Left lung (tissue), 14 donors: Measurements from ENCODE around the gene GNAL. TPM values are rescaled to one million over a fixed set of nuclear protein-coding genes. Genes with fewer than 3 reads are reported as not detected.
"Not testable (repeated sequence)": the region's sequence is repeated elsewhere in the genome, so short reads cannot be mapped to it uniquely, and the experiment has no call there.

Experiments
- ATAC-seq: fragments of 200-7000 bp; cut with Tn5 transposase; one replicate; pipeline ENCODE4 v1.9.1; 2020; ENCODE audit warnings: moderate library complexity
- DNase-seq, 4 donors: peaks; one replicate each; pipeline ENCODE4 v3.0.0-alpha.2; 2013 to 2020
- H3K27ac ChIP-seq, 2 donors: fragments of 200-600 bp; sonication (generic) in 1 of 2; one replicate each; pipeline versions ENCODE4 v1.5.0 to v1.8.0; 2020 to 2021
- H3K27me3 ChIP-seq, 2 donors: fragments of 200-600 bp; sonication (generic) in 1 of 2; one replicate each; pipeline versions ENCODE4 v1.5.0 to v1.8.0; 2020 to 2021
- H3K36me3 ChIP-seq, 2 donors: fragments of 200-600 bp; sonication (generic) in 1 of 2; one replicate each; pipeline versions ENCODE4 v1.5.0 to v1.8.0; 2020 to 2021
- H3K4me1 ChIP-seq, 2 donors: fragments of 200-600 bp; one replicate each; pipeline ENCODE4 v1.8.0; 2021
- H3K4me3 ChIP-seq, 2 donors: fragments of 200-600 bp; sonication (generic) in 1 of 2; one replicate each; pipeline versions ENCODE4 v1.5.0 to v1.8.0; 2020 to 2021; ENCODE audit warnings: mild to moderate bottlenecking in 1 of 2
- H3K9me3 ChIP-seq, 2 donors: fragments of 200-600 bp; sonication (generic) in 1 of 2; one replicate each; pipeline versions ENCODE4 v1.5.0 to v1.8.0; 2020 to 2021
- CTCF ChIP-seq, 2 donors: fragments of 200-600 bp; sonication (generic) in 1 of 2; IDR thresholded peaks; one replicate each; pipeline versions ENCODE4 v1.5.0 to v1.8.0; 2021; ENCODE audit warnings: antibody characterized with exemption in 2 of 2
- intact Hi-C, 2 donors: fragments of 100-400 bp; cut with DNase I; formaldehyde crosslinking; loops; one replicate each; pipeline versions ENCODE4 v1.11.2 to v1.14.2; 2022
- long read RNA-seq, 12 donors: library from polyadenylated mRNA in 2 of 12; unstranded in 2 of 12; transcript quantifications; one replicate each; pipeline ENCODE4 v2.0.0 and lab custom pipeline, GENCODE V29; 2019 to 2026
- polyA plus RNA-seq, 6 donors: library from polyadenylated mRNA; unstranded; fragments of 120-200 nt; gene quantifications; one replicate each; pipeline ENCODE4 v1.2.1, GENCODE V29; 2013; ENCODE audit not compliant: insufficient read length in 6 of 6
- total RNA-seq, 2 donors: library from RNA; stranded (reverse); fragmentation: NEBNext Ultra II Directional; extraction: Animal tissue kit (Norgen Biotek cat#: 25700); gene quantifications; one replicate each; pipeline ENCODE4 v1.2.1, GENCODE V29; 2021
- donor health status: DM: no; HTN: yes; CAD: no.
- donor health status: DM: no; HTN: no; CAD: no.

Gene GNAL
- total RNA-seq (1 to 10 TPM; 1.8 to 5.7 TPM), polyA plus RNA-seq (1 to 10 TPM; 2.3 to 3.5 (median 2.8) TPM)
- long read RNA-seq, donor 1: 0 reads
- long read RNA-seq, donor 2, full-length matches to known transcripts: 1 of 12 reads
- long read RNA-seq, donor 2, partial matches to known transcripts: 11 of 12 reads
- long read RNA-seq, donor 2, other reads (novel, unspliced or antisense): 0 of 12 reads
- long read RNA-seq, donor 3: 0 reads
- long read RNA-seq, donor 4, partial matches to known transcripts: 0 of 2 reads
- long read RNA-seq, donor 4, other reads (novel, unspliced or antisense): 2 of 2 reads
- long read RNA-seq, donor 5: 0 reads
- long read RNA-seq, donor 6: 0 reads
- long read RNA-seq, donor 7: 0 reads
- long read RNA-seq, donor 8: 0 reads
- long read RNA-seq, donor 9: 0 reads
- long read RNA-seq, donor 10: 0 reads
- long read RNA-seq, donor 11: 0 reads
- long read RNA-seq, donor 12, partial matches to known transcripts: 5 of 5 reads
- long read RNA-seq, donor 12, other reads (novel, unspliced or antisense): 0 of 5 reads

DNA sequence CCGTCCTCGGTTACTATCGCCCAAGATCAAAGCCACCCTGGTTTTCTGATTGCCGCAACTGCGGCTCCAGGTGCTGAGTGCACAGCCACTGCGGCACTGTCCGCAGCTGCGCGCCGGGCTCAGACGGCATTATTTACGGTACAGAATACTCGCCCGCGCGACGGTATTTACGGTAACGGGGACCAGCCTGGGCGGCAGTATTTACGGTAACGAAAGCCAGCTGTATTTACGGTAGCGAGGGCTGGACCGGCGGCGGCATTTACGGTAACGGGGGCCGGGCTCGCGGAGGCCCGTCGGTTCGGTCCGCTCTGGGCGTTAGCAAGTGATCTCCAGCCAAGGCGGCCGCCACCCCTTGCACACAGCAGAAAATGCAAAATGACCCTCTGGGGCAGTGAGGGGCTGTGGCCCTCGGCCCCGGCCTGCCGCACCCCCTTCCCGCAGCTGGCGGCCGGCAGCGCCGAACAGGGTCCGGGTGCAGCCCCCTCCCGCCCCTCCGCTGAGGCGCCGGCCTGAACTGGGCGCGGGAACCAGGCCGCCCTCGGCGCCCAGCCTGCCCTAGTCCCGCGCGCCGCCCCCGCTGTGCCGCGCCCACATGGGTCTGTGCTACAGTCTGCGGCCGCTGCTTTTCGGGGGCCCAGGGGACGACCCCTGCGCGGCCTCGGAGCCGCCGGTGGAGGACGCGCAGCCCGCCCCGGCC is at the start of gene GNAL:
GNAL (plus strand) TSS at position 293 of the 697 bp plus-strand sequence; CDS start at position 593, 300 bp downstream.
- H3K36me3 ChIP-seq: no peaks in the 10 kb centered on the region
- DNase-seq (peak; percentile 72 to 89 (median 80)), ATAC-seq (peak; percentile 99)
- peaks cover 12 to 65% of the 10 kb centered on the region in 2 donors for H3K27me3 ChIP-seq
- peak within 1 kb of the TSS; percentile 37 to 52 for H3K4me3 ChIP-seq
- H3K27ac ChIP-seq: peak within 1 kb of the TSS in 1 of 2 donors; percentile 21
- intact Hi-C loops: no loop called here
- H3K9me3 ChIP-seq: no peaks in the 10 kb centered on the region
- no peak for TF ChIP-seq CTCF (IDR thresholded peaks at IDR 0.05)
- H3K4me1 ChIP-seq: peaks cover 0 to 18% of the 10 kb centered on the region in 2 donors

DNA sequence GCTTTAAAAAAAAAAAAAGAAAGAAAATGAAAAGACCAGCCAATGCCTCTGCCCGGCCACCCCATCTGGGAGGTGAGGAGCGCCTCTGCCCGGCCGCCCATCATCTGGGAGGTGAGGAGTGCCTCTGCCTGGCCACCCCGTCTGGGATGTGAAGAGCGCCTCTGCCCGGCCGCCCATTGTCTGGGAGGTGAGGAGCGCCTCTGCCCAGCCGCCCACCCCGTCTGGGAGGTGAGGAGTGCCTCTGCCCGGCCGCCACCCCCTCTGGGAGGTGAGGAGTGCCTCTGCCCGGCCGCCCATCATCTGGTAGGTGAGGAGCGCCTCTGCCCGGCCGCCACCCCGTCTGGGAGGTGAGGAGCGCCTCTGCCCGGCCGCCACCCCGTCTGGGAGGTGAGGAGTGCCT is 41.8 kb upstream of the GNAL start:
- not testable (repeated sequence) for DNase-seq, ATAC-seq

DNA sequence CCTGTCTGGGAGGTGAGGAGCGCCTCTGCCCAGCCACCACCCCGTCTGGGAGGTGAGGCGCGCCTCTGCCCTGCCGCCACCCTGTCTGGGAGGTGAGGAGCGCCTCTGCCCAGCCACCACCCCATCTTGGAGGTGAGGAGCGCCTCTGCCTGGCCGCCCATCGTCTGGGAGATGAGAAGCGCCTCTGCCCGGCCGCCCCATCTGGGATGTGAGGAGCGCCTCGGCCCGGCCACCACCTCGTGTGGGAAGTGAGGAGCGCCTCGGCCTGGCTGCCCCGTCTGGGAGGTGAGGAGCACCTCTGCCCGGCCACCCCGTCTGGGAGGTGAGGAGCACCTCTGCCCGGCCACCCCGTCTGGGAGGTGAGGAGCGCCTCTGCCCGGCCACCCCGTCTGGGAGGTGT is 41.3 kb upstream of the GNAL start:
- H3K27ac ChIP-seq, intact Hi-C loops, ATAC-seq, DNase-seq, H3K36me3 ChIP-seq, H3K27me3 ChIP-seq, H3K4me1 ChIP-seq, H3K4me3 ChIP-seq: not testable (repeated sequence)
- H3K9me3 ChIP-seq: peaks cover 0 to 21% of the 10 kb centered on the region in 2 donors

More for the DNA sequence above, 41.8 kb upstream of the GNAL start:
- H3K36me3 ChIP-seq, H3K27me3 ChIP-seq, H3K27ac ChIP-seq, H3K4me1 ChIP-seq, intact Hi-C loops, H3K4me3 ChIP-seq: not testable (repeated sequence)
- peaks cover 0 to 21% of the 10 kb centered on the region in 2 donors for H3K9me3 ChIP-seq

DNA sequence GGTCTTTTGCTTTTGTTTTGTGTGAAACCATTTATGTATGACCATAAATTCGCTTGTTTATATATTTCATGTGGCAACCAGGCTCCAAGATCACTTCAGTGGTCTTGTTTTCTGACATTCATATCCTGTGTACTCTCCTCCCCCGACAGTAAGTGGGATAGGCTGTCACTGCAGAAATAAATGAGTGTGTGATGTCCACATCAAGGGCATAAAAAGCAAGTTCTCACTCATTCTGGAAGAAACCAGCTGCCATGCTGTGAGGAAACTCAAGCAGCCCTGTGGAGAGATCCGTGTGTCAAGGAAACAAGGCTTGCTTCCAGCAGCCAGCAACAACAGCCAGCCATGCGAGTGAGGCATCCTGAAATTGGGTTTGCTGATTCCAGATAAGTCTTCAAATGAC is 39.2 kb upstream of the GNAL start:
- Histone ChIP-seq H3K4me3 (no peak overlapping the region), H3K9me3 (peaks cover 0 to 21% of the 10 kb centered on the region in 2 donors), H3K27me3 (peaks cover 0 to 18% of the 10 kb centered on the region in 2 donors), H3K36me3 (no peaks in the 10 kb centered on the region), H3K4me1 (no peaks in the 10 kb centered on the region), H3K27ac (no peak overlapping the region)
- ATAC-seq: no peak
- intact Hi-C loops: no loop called here
- no peak for TF ChIP-seq CTCF (IDR thresholded peaks at IDR 0.05)
- no peak for DNase-seq

- H3K27me3 ChIP-seq: peaks cover 0 to 23% of the 10 kb centered on the region in 2 donors
- TF ChIP-seq CTCF (IDR thresholded peaks at IDR 0.05): no peak
- H3K36me3 ChIP-seq: no peaks in the 10 kb centered on the region
- no peak overlapping the region for H3K27ac ChIP-seq
- ATAC-seq (no peak), DNase-seq (no peak)
- H3K4me3 ChIP-seq: no peak overlapping the region
- peaks cover 0 to 21% of the 10 kb centered on the region in 2 donors for H3K9me3 ChIP-seq
- intact Hi-C loops: no loop called here
- peaks cover 2 to 7% of the 10 kb centered on the region in 2 donors for H3K4me1 ChIP-seq
These were observed 37.2 kb upstream of the GNAL start for GRCh38 chr18:11651899-11652298.

DNA sequence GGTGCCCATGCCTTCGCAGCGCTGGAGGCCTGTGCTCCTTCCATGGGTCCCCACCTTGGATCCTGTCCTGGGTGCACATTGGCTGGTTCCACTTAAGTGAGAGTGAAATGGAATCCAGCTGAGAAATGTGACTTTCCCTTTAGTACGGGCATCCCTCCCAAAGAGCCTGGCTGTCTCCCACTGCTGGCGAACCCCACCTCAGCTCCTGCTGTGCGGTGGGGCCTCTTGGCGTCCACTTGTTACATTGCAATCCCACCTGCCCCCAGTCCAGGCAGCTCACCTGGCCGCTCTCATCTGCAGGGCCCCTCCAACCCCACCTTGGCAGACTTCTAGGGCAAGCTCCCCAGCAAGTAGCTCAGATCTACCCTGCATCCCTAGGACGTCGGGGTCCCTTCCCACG is 35.5 kb upstream of the GNAL start:
- H3K4me1 ChIP-seq: peaks cover 2 to 7% of the 10 kb centered on the region in 2 donors
- H3K27me3 ChIP-seq: peaks cover 0 to 23% of the 10 kb centered on the region in 2 donors
- intact Hi-C loops: no loop called here
- no peaks in the 10 kb centered on the region for H3K36me3 ChIP-seq
- ATAC-seq (no peak), DNase-seq (no peak)
- no peak overlapping the region for H3K27ac ChIP-seq
- H3K4me3 ChIP-seq: no peak overlapping the region
- no peak for TF ChIP-seq CTCF (IDR thresholded peaks at IDR 0.05)
- H3K9me3 ChIP-seq: peaks cover 0 to 13% of the 10 kb centered on the region in 2 donors
